NCI-H1092 treated with DMSO at 0.1 percent for 48 hours (cell line): ENCODE data around the gene DYTN.

Experiments
- DNase-seq: peaks from one replicate; lab custom pipeline; 2025; lab: John Stamatoyannopoulos, UW

Gene DYTN

GRCh38 chr2:206698811-206699210 lies 19.4 kb downstream of the DYTN start:
- DNase-seq: no peak

- no peak for DNase-seq
Measured at GRCh38 chr2:206696910-206697309, 21.3 kb downstream of the DYTN start.

GRCh38 chr2:206693399-206694137 lies 24.6 kb downstream of the DYTN start:
- peak; percentile 52 for DNase-seq

- no peak for DNase-seq
Measured at GRCh38 chr2:206692971-206693370, 25.2 kb downstream of the DYTN start.

- no peak for DNase-seq
Measured at GRCh38 chr2:206688990-206689389, 29.2 kb downstream of the DYTN start.

GRCh38 chr2:206688453-206688852 lies 29.7 kb downstream of the DYTN start:
- no peak for DNase-seq

- no peak for DNase-seq
Measured at GRCh38 chr2:206683546-206683945, 34.6 kb downstream of the DYTN start.

GRCh38 chr2:206670531-206671319 lies 47.5 kb downstream of the DYTN start:
- DNase-seq: no peak

GRCh38 chr2:206665251-206665650 lies 52.9 kb downstream of the DYTN start:
- no peak for DNase-seq

GRCh38 chr2:206657087-206657486 lies 61.1 kb downstream of the DYTN start:
- DNase-seq: no peak

- no peak for DNase-seq
Measured at GRCh38 chr2:206647985-206648384, 70.2 kb downstream of the DYTN start.

GRCh38 chr2:206642075-206643025 lies 75.8 kb downstream of the DYTN start, which contains the start of gene FAM237A:
Gene FAM237A (plus strand): TSS chr2:206642487. CDS start chr2:206644237, 1,750 bp downstream.
- DNase-seq: peak; percentile 1

- DNase-seq: no peak
Measured at GRCh38 chr2:206641226-206641625, 77.0 kb downstream of the DYTN start.

GRCh38 chr2:206639636-206640035 lies 78.6 kb downstream of the DYTN start:
- DNase-seq: no peak

- DNase-seq: no peak
Measured at GRCh38 chr2:206635015-206635414, 83.2 kb downstream of the DYTN start.

- no peak for DNase-seq
Measured at GRCh38 chr2:206631340-206631739, 86.9 kb downstream of the DYTN start.

- no peak for DNase-seq
Measured at GRCh38 chr2:206627632-206628031, 90.6 kb downstream of the DYTN start.

GRCh38 chr2:206626108-206626507 lies 92.1 kb downstream of the DYTN start:
- DNase-seq: no peak

GRCh38 chr2:206619011-206619410 lies 99.2 kb downstream of the DYTN start:
- DNase-seq: no peak

GRCh38 chr2:206616151-206616550 lies 102.0 kb downstream of the DYTN start:
- DNase-seq: no peak

GRCh38 chr2:206615417-206616089 lies 102.6 kb downstream of the DYTN start:
- no peak for DNase-seq

GRCh38 chr2:206614811-206615210 lies 103.4 kb downstream of the DYTN start:
- DNase-seq: no peak
